ENCODE results near the gene LYPLAL1. TPM values are rescaled to one million over a fixed set of nuclear protein-coding genes. Genes with fewer than 3 reads are reported as not detected.

The LYPLAL1 gene
- total RNA-seq, 1 experiment from 2014 or later = 40.0 TPM

DNA sequence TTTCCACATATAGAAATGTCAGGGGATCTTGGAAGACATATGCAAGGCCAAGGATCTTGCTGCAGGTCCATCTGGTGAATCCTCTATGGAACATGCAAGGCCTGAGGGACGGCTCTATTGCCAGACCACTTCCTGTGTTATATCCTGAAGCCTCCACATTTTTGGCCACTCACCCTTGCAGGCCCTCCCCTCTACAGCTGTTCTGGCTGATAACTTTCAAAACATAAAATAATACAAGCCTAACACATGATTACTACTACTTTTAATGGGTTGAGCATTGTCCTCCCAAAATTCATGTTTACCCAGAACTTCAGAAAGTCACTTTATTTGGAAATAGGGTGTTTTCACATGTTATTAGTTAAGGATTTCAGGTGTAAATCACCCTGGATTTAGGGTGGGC, 18.5 kb upstream of the LYPLAL1 start:
- ATAC-seq (no peak), DNase-seq (ENCODE audit: low read depth, low spot score) (no peak)
- Histone ChIP-seq H3K27me3 (ENCODE audit: insufficient read depth, low read length) (no peaks in the 10 kb centered on the region), H3K79me2 (ENCODE audit: insufficient read depth, low read length) (no peaks in the 10 kb centered on the region), H3K36me3 (ENCODE audit: control insufficient read depth in 1 of 2, insufficient read depth in 2 of 2, low read length in 2 of 2) (no peaks in the 10 kb centered on the region), H3K4me3 (replicated peaks in 1 of 2; ENCODE audit: low read depth in 1 of 2, low read length in 2 of 2) (no peak overlapping the region), H3K4me1 (ENCODE audit: control insufficient read depth in 1 of 2, insufficient read depth in 2 of 2, low read length in 2 of 2) (no peaks in the 10 kb centered on the region), H3K27ac (ENCODE audit: low read depth, low read length) (no peak overlapping the region), H4K20me1 (ENCODE audit: insufficient read depth) (no peaks in the 10 kb centered on the region), H3K9me2 (ENCODE audit: insufficient read depth) (no peaks in the 10 kb centered on the region), H2AFZ (ENCODE audit: low read depth, low read length, poor library complexity, severe bottlenecking) (no peak overlapping the region), H3K4me2 (ENCODE audit: low read length) (no peak overlapping the region), H3K9ac (ENCODE audit: low read length) (no peak overlapping the region), H3K9me3 (ENCODE audit: control insufficient read depth in 1 of 2, insufficient read depth in 1 of 2, low read depth in 1 of 2, low read length in 2 of 2) (no peaks in the 10 kb centered on the region)
- ChIA-PET POLR2A (no interaction called here), CTCF (no interaction called here), RAD21 (ENCODE audit: low non-redundant PET in 1 of 2, low total read pairs in 2 of 2, uncharacterized antibody in 2 of 2, unreplicated experiment in 2 of 2) (no interaction called here)
- intact Hi-C loops (cut with micrococcal nuclease) = no loop called here
- BruUV-seq (replicated peaks) = no TSS peak
- TF ChIP-seq YY1 (IDR thresholded peaks at IDR 0.05; ENCODE audit: extremely low read depth, insufficient replicate concordance, low read depth, low read length) (no peak), POLR2AphosphoS5 (IDR thresholded peaks at IDR 0.05; ENCODE audit: low read depth, low read length) (no peak)

- H3K4me2 ChIP-seq (ENCODE audit: low read length) = no peak overlapping the region
- no peaks in the 10 kb centered on the region for H3K36me3 ChIP-seq (ENCODE audit: control insufficient read depth in 1 of 2, insufficient read depth in 2 of 2, low read length in 2 of 2)
- DNase-seq (ENCODE audit: low read depth, low spot score) (no peak), ATAC-seq (no peak)
- H3K4me3 ChIP-seq (replicated peaks in 1 of 2; ENCODE audit: low read depth in 1 of 2, low read length in 2 of 2) = no peak overlapping the region
- no peak overlapping the region for H3K27ac ChIP-seq (ENCODE audit: low read depth, low read length)
- TF ChIP-seq YY1 (IDR thresholded peaks at IDR 0.05; ENCODE audit: extremely low read depth, insufficient replicate concordance, low read depth, low read length) (no peak), ZNF274 (IDR thresholded peaks at IDR 0.05; ENCODE audit: low read depth, low read length) (no peak)
- CTCF ChIA-PET = interaction anchor here (0.9 kb wide), 1 partner anchor 10 kb away, joined by 3 read pairs; no protein-coding TSS in a partner anchor
- H2AFZ ChIP-seq (ENCODE audit: low read depth, low read length, poor library complexity, severe bottlenecking) = no peak overlapping the region
- H3K9me3 ChIP-seq (ENCODE audit: control insufficient read depth in 1 of 2, insufficient read depth in 1 of 2, low read depth in 1 of 2, low read length in 2 of 2) = no peaks in the 10 kb centered on the region
- H3K9ac ChIP-seq (ENCODE audit: low read length) = no peak overlapping the region
- POLR2A ChIA-PET = no interaction called here
- H3K9me2 ChIP-seq (ENCODE audit: insufficient read depth) = no peaks in the 10 kb centered on the region
- intact Hi-C loops (cut with micrococcal nuclease) = no loop called here
- BruUV-seq (replicated peaks) = no TSS peak
- H3K79me2 ChIP-seq (ENCODE audit: insufficient read depth, low read length) = no peaks in the 10 kb centered on the region
- RAD21 ChIA-PET (ENCODE audit: low non-redundant PET in 1 of 2, low total read pairs in 2 of 2, uncharacterized antibody in 2 of 2, unreplicated experiment in 2 of 2) = no interaction called here
- no peaks in the 10 kb centered on the region for H4K20me1 ChIP-seq (ENCODE audit: insufficient read depth)
- H3K27me3 ChIP-seq (ENCODE audit: insufficient read depth, low read length) = no peaks in the 10 kb centered on the region
- no peaks in the 10 kb centered on the region for H3K4me1 ChIP-seq (ENCODE audit: control insufficient read depth in 1 of 2, insufficient read depth in 2 of 2, low read length in 2 of 2)
Measured at GRCh38 chr1:219159946-219160645, 13.6 kb upstream of the LYPLAL1 start.
